ENCODE data around the gene RNASEH2A.
A peak's percentile ranks its signal among the peaks of the same experiment; 100 is the strongest.

GRCh38 chr19:12777217-12778016, 29.0 kb upstream of the RNASEH2A start:
- TF ChIP-seq ESRRG (CRISPR knock-in tag; IDR thresholded peaks at IDR 0.05) (no peak), TOX (CRISPR knock-in tag; IDR thresholded peaks at IDR 0.05; ENCODE audit: borderline replicate concordance) (no peak), PATZ1 (CRISPR knock-in tag; IDR thresholded peaks at IDR 0.05; ENCODE audit: borderline replicate concordance) (peak; percentile 94; the same call in 1 of the 2 replicates), POU6F1 (CRISPR knock-in tag; IDR thresholded peaks at IDR 0.05; ENCODE audit: borderline replicate concordance, low read depth) (no peak), ZFP3 (CRISPR knock-in tag; IDR thresholded peaks at IDR 0.05) (no peak), SNAI2 (CRISPR knock-in tag; IDR thresholded peaks at IDR 0.05) (no peak), RARB (CRISPR knock-in tag; IDR thresholded peaks at IDR 0.05) (no peak), CREB5 (CRISPR knock-in tag; IDR thresholded peaks at IDR 0.05; ENCODE audit: low read depth) (no peak), CSRNP3 (CRISPR knock-in tag; IDR thresholded peaks at IDR 0.05) (no peak), TSHZ2 (CRISPR knock-in tag; IDR thresholded peaks at IDR 0.05) (no peak), GLIS3 (CRISPR knock-in tag; IDR thresholded peaks at IDR 0.05) (no peak), ZNF565 (CRISPR knock-in tag; conservative IDR thresholded peaks at IDR 0.05; ENCODE audit: low read depth) (no peak), ZC3H10 (CRISPR knock-in tag; IDR thresholded peaks at IDR 0.05) (no peak)
